Naive thymus-derived CD4-positive, alpha-beta T cell (primary cell): ENCODE results near the gene CHD1. TPM values are rescaled to one million over a fixed set of nuclear protein-coding genes. Genes with fewer than 3 reads are reported as not detected.
A peak's percentile ranks its signal among the peaks of the same experiment; 100 is the strongest.
"Not testable (repeated sequence)": the region's sequence is repeated elsewhere in the genome, so short reads cannot be mapped to it uniquely, and the experiment has no call there.

Experiments used
- ATAC-seq: fragments of 150-1000 bp; cut with Tn5 transposase; 2 replicates; pipeline ENCODE4 v1.10.0; 2021; ENCODE audit warnings: mild to moderate bottlenecking, moderate library complexity
- CTCF ChIA-PET: fragments of 350-600 bp; sonication (Branson Sonifier 250); formaldehyde crosslinking; loops from one replicate; lab custom pipeline; 2021; ENCODE audit warnings: antibody characterized with exemption; lab: Charles Lee
- POLR2A ChIA-PET: fragments of 350-600 bp; sonication (Branson Sonifier 250); formaldehyde crosslinking; loops from one replicate; lab custom pipeline; 2021; ENCODE audit warnings: antibody characterized with exemption, inconsistent platforms; lab: Charles Lee
- DNase-seq, 9 donors: peaks; one replicate each; pipeline versions ENCODE4 v3.0.0 to v3.0.0-alpha.2; 2020 to 2022; ENCODE audit warnings: mixed read lengths in 1 of 9
- H3K27ac ChIP-seq: one replicate; pipeline ENCODE4 v1.7.0; 2013; ENCODE audit warnings: mild to moderate bottlenecking, low read depth, low read length, moderate library complexity
- H3K27me3 ChIP-seq, 2 donors: one replicate each; pipeline ENCODE4 v1.7.0; 2013; ENCODE audit warnings: low read length in 2 of 2, mild to moderate bottlenecking in 2 of 2, moderate library complexity in 2 of 2; ENCODE audit not compliant: control insufficient read depth in 2 of 2, insufficient read depth in 2 of 2
- H3K36me3 ChIP-seq, 3 experiments: 1 replicate in 2 of 3; 2 replicates in 1 of 3; pipeline ENCODE4 v1.7.0; 2013; ENCODE audit warnings: low read length in 3 of 3, mild to moderate bottlenecking in 3 of 3, moderate library complexity in 1 of 3; ENCODE audit not compliant: insufficient read depth in 3 of 3, control insufficient read depth in 2 of 3
- H3K4me1 ChIP-seq, 2 donors: one replicate each; pipeline ENCODE4 v1.7.0; 2013; ENCODE audit warnings: low read length in 2 of 2, mild to moderate bottlenecking in 2 of 2, moderate library complexity in 1 of 2; ENCODE audit not compliant: control insufficient read depth in 2 of 2, insufficient read depth in 2 of 2
- H3K4me3 ChIP-seq: 2 replicates; pipeline ENCODE4 v1.7.0; 2013; ENCODE audit warnings: mild to moderate bottlenecking, low read length
- H3K9me3 ChIP-seq, 3 experiments: 1 replicate in 2 of 3; 2 replicates in 1 of 3; pipeline ENCODE4 v1.7.0; 2013; ENCODE audit warnings: low read length in 3 of 3; ENCODE audit not compliant: control insufficient read depth in 2 of 3
- H3K27ac Mint-ChIP-seq, 9 donors: one replicate each; pipeline ENCODE4 v1.8.0; 2020 to 2022; ENCODE audit warnings: mixed read lengths in 9 of 9, mild to moderate bottlenecking in 8 of 9, moderate library complexity in 5 of 9, inconsistent platforms in 2 of 9
- H3K27me3 Mint-ChIP-seq, 5 donors: one replicate each; pipeline ENCODE4 v1.8.0; 2021 to 2022; ENCODE audit warnings: mixed read lengths in 5 of 5, mild to moderate bottlenecking in 1 of 5
- H3K36me3 Mint-ChIP-seq, 5 donors: one replicate each; pipeline ENCODE4 v1.8.0; 2020 to 2022; ENCODE audit warnings: mixed read lengths in 5 of 5, mild to moderate bottlenecking in 3 of 5, inconsistent platforms in 1 of 5
- H3K4me1 Mint-ChIP-seq, 7 donors: one replicate each; pipeline ENCODE4 v1.8.0; 2020 to 2022; ENCODE audit warnings: mixed read lengths in 7 of 7, mild to moderate bottlenecking in 3 of 7, inconsistent platforms in 1 of 7
- H3K4me3 Mint-ChIP-seq, 10 donors: one replicate each; pipeline ENCODE4 v1.8.0; 2020 to 2022; ENCODE audit warnings: mild to moderate bottlenecking in 10 of 10, mixed read lengths in 10 of 10, moderate library complexity in 6 of 10, inconsistent platforms in 2 of 10
- H3K9me3 Mint-ChIP-seq, 11 donors: one replicate each; pipeline ENCODE4 v1.8.0; 2020 to 2022; ENCODE audit warnings: mixed read lengths in 11 of 11, mild to moderate bottlenecking in 4 of 11, inconsistent platforms in 1 of 11, moderate library complexity in 1 of 11
- intact Hi-C, 2 donors: fragments of 100-400 bp; cut with micrococcal nuclease; formaldehyde crosslinking; loops; one replicate each; pipeline ENCODE4 v1.15.1; 2023
- polyA plus RNA-seq, 2 donors: library from polyadenylated mRNA; unstranded; fragments of 300-500 nt; fragmentation: Illumina TruSeq; gene quantifications; one replicate each; pipeline ENCODE4 v1.2.3, GENCODE V29; 2021
- total RNA-seq, 6 experiments: library from RNA in 5 of 6; stranded (reverse) in 5 of 6; gene quantifications; 1 replicate in 5 of 6; 2 replicates in 1 of 6; pipeline ENCODE4 v1.2.3 and lab custom pipeline; 2021 to 2026

The CHD1 gene
- total and polyA plus RNA-seq, 7 experiments from 2014 or later, result 9.1 to 134 (median 87.9) TPM

DNA sequence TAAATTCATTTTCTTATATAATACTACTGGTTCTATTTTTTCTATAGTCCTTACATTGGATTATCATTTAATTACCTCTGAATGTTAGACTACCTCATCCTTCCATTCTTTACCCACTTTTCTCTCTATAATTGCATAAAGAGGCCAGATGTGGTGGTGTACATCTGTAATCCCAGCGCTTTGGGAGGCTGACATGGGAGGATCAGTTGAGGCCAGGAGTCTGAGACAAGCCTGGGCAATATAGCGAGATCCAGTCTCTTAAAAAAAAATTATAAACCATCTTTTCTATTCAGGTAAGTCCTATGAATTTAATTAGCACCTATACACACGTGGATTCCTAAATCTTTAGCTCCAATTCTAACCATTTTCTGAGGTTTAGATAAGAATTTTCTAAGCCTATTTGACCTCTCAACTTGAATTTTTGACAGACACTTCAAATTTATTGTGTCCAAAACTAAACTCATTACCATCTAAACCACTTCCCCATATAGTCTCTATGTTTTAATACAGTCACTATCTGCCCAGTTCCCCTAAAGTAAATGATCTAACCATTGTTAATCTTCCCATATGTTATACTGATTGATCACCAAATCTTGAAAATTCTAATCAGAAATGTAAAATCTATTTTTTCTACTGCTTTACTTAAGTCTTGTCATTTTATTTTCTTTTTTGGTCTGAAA, 33.0 kb upstream of the CHD1 start:
- Histone ChIP-seq H3K27ac (no peak overlapping the region), H3K4me3 (no peak overlapping the region), H3K4me1 (no peaks in the 10 kb centered on the region), H3K9me3 (no peaks in the 10 kb centered on the region), H3K27me3 (no peaks in the 10 kb centered on the region), H3K36me3 (no peaks in the 10 kb centered on the region)
- DNase-seq, result no peak
- no peak for ATAC-seq
- POLR2A ChIA-PET, result interaction anchor here (0.9 to 1.3 kb wide), 2 partner anchors 14 to 31 kb away, joined by 3 read pairs; no protein-coding TSS in a partner anchor
- Mint-ChIP-seq H3K4me3 (no peak overlapping the region), H3K27ac (no peak overlapping the region), H3K27me3 (no peaks in the 10 kb centered on the region), H3K4me1 (peaks cover 0 to 2% (median 0%) of the 10 kb centered on the region in 7 donors), H3K36me3 (peaks cover 0 to 4% (median 3%) of the 10 kb centered on the region in 5 donors), H3K9me3 (peaks cover 0 to 14% (median 6%) of the 10 kb centered on the region in 11 donors)
- intact Hi-C loops, result no loop called here
- CTCF ChIA-PET, result no interaction called here

DNA sequence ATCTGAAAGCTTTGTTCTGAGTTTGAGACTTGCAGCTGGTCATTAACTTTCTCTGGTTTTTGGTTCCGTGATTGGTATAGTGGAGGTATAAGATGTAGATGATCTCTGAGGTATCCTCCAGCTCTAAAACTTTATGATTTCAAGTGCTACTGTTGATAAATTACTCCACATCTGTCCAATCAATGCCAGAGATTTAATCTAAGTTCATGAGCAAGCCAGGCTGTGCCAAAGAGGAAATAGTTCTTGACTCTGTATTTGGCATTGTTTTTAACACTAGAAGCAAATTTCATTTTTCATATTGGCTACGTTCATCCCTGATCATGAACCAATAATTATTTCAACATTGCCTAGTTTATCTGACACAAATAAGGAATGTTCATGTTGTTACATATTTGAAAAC, 28.5 kb upstream of the CHD1 start:
- Mint-ChIP-seq H3K27ac (no peak overlapping the region), H3K27me3 (no peaks in the 10 kb centered on the region), H3K4me1 (peaks cover 0 to 2% (median 0%) of the 10 kb centered on the region in 7 donors), H3K36me3 (peaks cover 0 to 1% (median 0%) of the 10 kb centered on the region in 5 donors), H3K4me3 (no peak overlapping the region), H3K9me3 (no peaks in the 10 kb centered on the region)
- no peak for ATAC-seq
- no peak for DNase-seq
- H3K4me1 ChIP-seq, result no peaks in the 10 kb centered on the region
- H3K9me3 ChIP-seq, result no peaks in the 10 kb centered on the region
- no peaks in the 10 kb centered on the region for H3K36me3 ChIP-seq
- no peak overlapping the region for H3K4me3 ChIP-seq
- POLR2A ChIA-PET, result no interaction called here
- no peaks in the 10 kb centered on the region for H3K27me3 ChIP-seq
- no peak overlapping the region for H3K27ac ChIP-seq
- CTCF ChIA-PET, result interaction anchor here (1.5 kb wide), 1 partner anchor 17 kb away, joined by 4 read pairs; no protein-coding TSS in a partner anchor
- intact Hi-C loops, result no loop called here

DNA sequence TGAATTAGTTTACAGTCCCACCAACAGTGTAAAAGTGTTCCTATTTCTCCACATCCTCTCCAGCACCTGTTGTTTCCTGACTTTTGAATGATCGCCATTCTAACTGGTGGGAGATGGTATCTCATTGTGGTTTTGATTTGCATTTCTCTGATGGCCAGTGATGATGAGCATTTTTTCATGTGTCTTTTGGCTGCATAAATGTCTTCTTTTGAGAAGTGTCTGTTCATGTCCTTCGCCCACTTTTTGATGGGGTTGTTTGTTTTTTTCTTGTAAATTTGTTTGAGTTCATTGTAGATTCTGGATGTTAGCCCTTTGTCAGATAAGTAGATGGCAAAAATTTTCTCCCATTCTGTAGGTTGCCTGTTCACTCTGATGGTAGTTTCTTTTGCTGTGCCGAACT, 27.1 kb upstream of the CHD1 start:
- H3K27ac Mint-ChIP-seq, intact Hi-C loops, CTCF ChIA-PET, H3K27me3 Mint-ChIP-seq, H3K4me3 ChIP-seq, H3K4me1 ChIP-seq, H3K36me3 Mint-ChIP-seq, H3K4me3 Mint-ChIP-seq, H3K27me3 ChIP-seq, H3K36me3 ChIP-seq, POLR2A ChIA-PET, DNase-seq, H3K9me3 Mint-ChIP-seq, H3K27ac ChIP-seq, H3K4me1 Mint-ChIP-seq, H3K9me3 ChIP-seq, ATAC-seq: not testable (repeated sequence)

DNA sequence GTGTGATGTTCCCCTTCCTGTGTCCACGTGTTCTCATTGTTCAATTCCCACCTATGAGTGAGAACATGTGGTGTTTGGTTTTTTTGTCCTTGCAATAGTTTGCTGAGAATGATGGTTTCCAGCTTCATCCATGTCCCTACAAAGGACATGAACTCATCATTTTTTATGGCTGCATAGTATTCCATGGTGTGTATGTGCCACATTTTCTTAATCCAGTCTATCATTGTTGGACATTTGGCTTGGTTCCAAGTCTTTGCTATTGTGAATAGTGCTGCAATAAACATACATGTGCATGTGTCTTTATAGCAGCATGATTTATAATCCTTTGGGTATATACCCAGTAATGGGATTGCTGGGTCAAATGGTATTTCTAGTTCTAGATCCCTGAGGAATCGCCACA, 26.7 kb upstream of the CHD1 start:
- H3K36me3 ChIP-seq, intact Hi-C loops, H3K36me3 Mint-ChIP-seq, DNase-seq, H3K4me3 Mint-ChIP-seq, POLR2A ChIA-PET, H3K9me3 ChIP-seq, H3K4me3 ChIP-seq, H3K27me3 Mint-ChIP-seq, CTCF ChIA-PET, ATAC-seq, H3K27ac Mint-ChIP-seq, H3K27me3 ChIP-seq, H3K9me3 Mint-ChIP-seq, H3K27ac ChIP-seq, H3K4me1 Mint-ChIP-seq, H3K4me1 ChIP-seq: not testable (repeated sequence)

DNA sequence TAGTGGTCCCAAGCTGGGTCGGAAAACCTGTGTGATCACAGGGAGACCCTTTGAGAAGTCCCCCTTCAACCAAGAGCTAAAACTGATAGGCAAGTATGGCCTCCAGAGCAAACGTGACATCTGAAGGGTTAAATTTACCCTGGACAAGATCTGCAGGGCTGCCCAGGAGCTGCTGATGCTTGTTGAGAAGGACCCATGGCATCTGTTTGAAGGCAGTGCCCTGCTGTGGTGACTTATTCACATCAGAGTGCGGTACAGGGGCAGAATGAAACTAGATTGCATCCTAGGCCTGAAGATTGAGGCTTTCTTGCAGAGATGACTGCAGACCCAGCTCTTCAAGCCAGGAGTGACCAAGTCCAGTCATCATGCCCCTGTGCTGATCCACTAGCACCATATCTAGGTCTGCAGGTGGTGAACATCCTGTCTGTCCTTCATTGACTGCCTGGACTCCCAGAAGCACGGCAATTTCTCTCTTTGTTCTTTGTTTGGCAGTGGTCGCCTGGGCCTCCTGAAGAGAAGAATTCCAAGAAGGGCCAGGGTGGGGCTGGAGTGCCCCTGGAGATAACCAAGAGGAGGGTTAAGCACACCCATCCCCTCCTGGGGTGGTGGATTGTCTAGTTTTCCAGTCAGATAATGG, 25.7 kb upstream of the CHD1 start:
- intact Hi-C loops, result no loop called here
- Mint-ChIP-seq H3K4me3 (no peak overlapping the region), H3K36me3 (peaks cover 0 to 1% (median 0%) of the 10 kb centered on the region in 5 donors), H3K4me1 (no peaks in the 10 kb centered on the region), H3K9me3 (peaks cover 0 to 2% (median 0%) of the 10 kb centered on the region in 11 donors), H3K27me3 (no peaks in the 10 kb centered on the region), H3K27ac (no peak overlapping the region)
- no peaks in the 10 kb centered on the region for H3K4me1 ChIP-seq
- no peaks in the 10 kb centered on the region for H3K9me3 ChIP-seq
- DNase-seq (no peak), ATAC-seq (no peak)
- H3K4me3 ChIP-seq, result no peak overlapping the region
- no peak overlapping the region for H3K27ac ChIP-seq
- H3K36me3 ChIP-seq, result no peaks in the 10 kb centered on the region
- ChIA-PET CTCF (no interaction called here), POLR2A (interaction anchor here (1.1 kb wide), 1 partner anchor 73 kb away, joined by 3 read pairs; no protein-coding TSS in a partner anchor)
- H3K27me3 ChIP-seq, result no peaks in the 10 kb centered on the region

DNA sequence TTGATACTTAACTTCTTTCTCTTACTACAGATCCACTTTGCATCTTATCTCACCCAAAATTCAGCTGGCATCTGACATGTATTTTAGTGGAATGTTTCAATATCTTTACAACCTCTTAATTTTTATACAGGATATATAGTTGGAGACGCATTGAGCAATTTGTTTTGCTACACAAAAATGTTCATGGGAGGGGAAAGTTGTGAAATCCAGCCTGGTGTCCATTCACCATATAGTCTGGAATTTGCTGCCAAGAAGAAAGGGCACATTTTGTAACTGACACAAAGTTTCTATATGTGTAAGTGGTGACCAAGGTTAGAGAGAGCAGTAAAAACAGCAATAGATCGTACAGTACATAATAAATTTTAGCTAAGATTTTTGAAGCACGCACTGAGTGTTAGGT, 14.0 kb upstream of the CHD1 start:
- Histone ChIP-seq H3K9me3 (no peaks in the 10 kb centered on the region), H3K36me3 (no peaks in the 10 kb centered on the region), H3K4me1 (peaks cover 0 to 25% of the 10 kb centered on the region in 2 donors), H3K27me3 (no peaks in the 10 kb centered on the region), H3K4me3 (no peak overlapping the region), H3K27ac (no peak overlapping the region)
- DNase-seq (no peak), ATAC-seq (no peak)
- Mint-ChIP-seq H3K9me3 (no peaks in the 10 kb centered on the region), H3K4me1 (peaks cover 0 to 73% (median 57%) of the 10 kb centered on the region in 7 donors), H3K27me3 (no peaks in the 10 kb centered on the region), H3K27ac (peak overlapping the region in 8 of 9 donors; percentile 2 to 53 (median 14)), H3K4me3 (no peak overlapping the region), H3K36me3 (no peaks in the 10 kb centered on the region)
- ChIA-PET CTCF (interaction anchor here (1.2 kb wide), 1 partner anchor 9 kb away, joined by 5 read pairs; no protein-coding TSS in a partner anchor), POLR2A (interaction anchor here (1.2 to 1.5 kb wide), 2 partner anchors 9 to 13 kb away, joined by 6 read pairs; no protein-coding TSS in a partner anchor)
- intact Hi-C loops, result loop anchor here in 1 of 2 donors (1.0 kb wide), 1 partner anchor 10 kb away; no protein-coding TSS in a partner anchor
